IPS DF 6.9 (cell line): ENCODE data around the gene EXTL1.

Experiments used
- DNase-seq: peaks from one replicate; pipeline ENCODE4 v3.0.0-alpha.2; 2013; ENCODE audit warnings: low read depth, low spot score
- H3K27ac ChIP-seq: one replicate; pipeline ENCODE4 v1.5.1; 2013; ENCODE audit warnings: low read length, control low read depth
- H3K27me3 ChIP-seq: 2 replicates; pipeline ENCODE4 v1.6.1; 2013; ENCODE audit warnings: mild to moderate bottlenecking, low read length; ENCODE audit not compliant: control insufficient read depth, insufficient read depth
- H3K36me3 ChIP-seq: 2 replicates; pipeline ENCODE4 v1.6.1; 2013; ENCODE audit warnings: low read length; ENCODE audit not compliant: control insufficient read depth, insufficient read depth
- H3K4me1 ChIP-seq: 2 replicates; pipeline ENCODE4 v1.6.1; 2013; ENCODE audit warnings: low read length; ENCODE audit not compliant: control insufficient read depth, insufficient read depth
- H3K4me3 ChIP-seq: 2 replicates; pipeline ENCODE4 v1.5.1; 2013; ENCODE audit warnings: mild to moderate bottlenecking, low read length
- H3K9me3 ChIP-seq: 2 replicates; pipeline ENCODE4 v1.6.1; 2013; ENCODE audit warnings: low read length, inconsistent platforms; ENCODE audit not compliant: control insufficient read depth, insufficient read depth
- WGBS: extraction: QIAGEN DNeasy Blood & Tissue Kit; methylation state at CpG from one replicate; pipeline ENCODE4 v1.1.7; 2013; ENCODE audit warnings: mixed read lengths, missing lambda C conversion rate; ENCODE audit not compliant: insufficient read length, insufficient coverage; 5-methylcytosine and 5-hydroxymethylcytosine counted together

Gene EXTL1

GRCh38 chr1:26082020-26082350 lies 60.4 kb downstream of the EXTL1 start:
- no peaks in the 10 kb centered on the region for H3K9me3 ChIP-seq

GRCh38 chr1:26083208-26083607 lies 61.6 kb downstream of the EXTL1 start:
- no peak overlapping the region for H3K27ac ChIP-seq
- H3K9me3 ChIP-seq: no peaks in the 10 kb centered on the region
- no peaks in the 10 kb centered on the region for H3K36me3 ChIP-seq
- no peaks in the 10 kb centered on the region for H3K4me1 ChIP-seq
- no peaks in the 10 kb centered on the region for H3K27me3 ChIP-seq
- no CpG with 5 or more reads among the region's 5 CpGs for WGBS
- H3K4me3 ChIP-seq: no peak overlapping the region
- DNase-seq: no peak

More at GRCh38 chr1:26082020-26082350, 60.4 kb downstream of the EXTL1 start:
- no peaks in the 10 kb centered on the region for H3K27me3 ChIP-seq
- H3K4me1 ChIP-seq: no peaks in the 10 kb centered on the region
- no peak overlapping the region for H3K4me3 ChIP-seq
- no peaks in the 10 kb centered on the region for H3K36me3 ChIP-seq
- no peak for DNase-seq
- no peak overlapping the region for H3K27ac ChIP-seq
- WGBS: no CpG with 5 or more reads among the region's 3 CpGs

GRCh38 chr1:26084091-26084561 lies 62.6 kb downstream of the EXTL1 start:
- no peak overlapping the region for H3K27ac ChIP-seq
- H3K4me3 ChIP-seq: no peak overlapping the region
- H3K27me3 ChIP-seq: no peaks in the 10 kb centered on the region
- WGBS: no CpG with 5 or more reads among the region's 2 CpGs
- no peaks in the 10 kb centered on the region for H3K9me3 ChIP-seq
- DNase-seq: no peak
- no peaks in the 10 kb centered on the region for H3K36me3 ChIP-seq
- H3K4me1 ChIP-seq: no peaks in the 10 kb centered on the region

GRCh38 chr1:26084844-26085243 lies 63.3 kb downstream of the EXTL1 start:
- DNase-seq: no peak
- no peak overlapping the region for H3K4me3 ChIP-seq
- H3K27ac ChIP-seq: no peak overlapping the region
- no peaks in the 10 kb centered on the region for H3K36me3 ChIP-seq
- H3K9me3 ChIP-seq: no peaks in the 10 kb centered on the region
- H3K27me3 ChIP-seq: no peaks in the 10 kb centered on the region
- no CpG with 5 or more reads among the region's 2 CpGs for WGBS
- no peaks in the 10 kb centered on the region for H3K4me1 ChIP-seq
